Measurements from ENCODE around the gene INO80C. TPM values are rescaled to one million over a fixed set of nuclear protein-coding genes. Genes with fewer than 3 reads are reported as not detected.
A peak's percentile ranks its signal among the peaks of the same experiment; 100 is the strongest.

INO80C gene, protein sequence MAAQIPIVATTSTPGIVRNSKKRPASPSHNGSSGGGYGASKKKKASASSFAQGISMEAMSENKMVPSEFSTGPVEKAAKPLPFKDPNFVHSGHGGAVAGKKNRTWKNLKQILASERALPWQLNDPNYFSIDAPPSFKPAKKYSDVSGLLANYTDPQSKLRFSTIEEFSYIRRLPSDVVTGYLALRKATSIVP
- 4.4 and 5.6 TPM in 2 replicates for total RNA-seq (2012; rRNA removed)
- 16.2 and 17.1 TPM in 2 replicates for polyA plus RNA-seq (2012; rRNA removed)
- 9.3 and 9.6 TPM in 2 replicates for polyA plus RNA-seq (2012; cell fraction: cytosol; rRNA removed)
- polyA plus RNA-seq (2012; cell fraction: nucleus; rRNA removed; ENCODE audit: low replicate concordance): 10.3 and 25.5 TPM in 2 replicates
- percentile 47 among the genes with signal in this experiment for Bru-seq, nascent RNA
- BruChase-seq, experiment 1, labeled RNA remaining after a 6-hour chase: percentile 55 among the genes with signal in this experiment
- BruChase-seq, experiment 2, labeled RNA remaining after a 2-hour chase: percentile 49 among the genes with signal in this experiment
- long read RNA-seq, partial matches to known transcripts: 0 of 6 reads
- long read RNA-seq, other reads (novel, unspliced or antisense): 0 of 6 reads

DNA sequence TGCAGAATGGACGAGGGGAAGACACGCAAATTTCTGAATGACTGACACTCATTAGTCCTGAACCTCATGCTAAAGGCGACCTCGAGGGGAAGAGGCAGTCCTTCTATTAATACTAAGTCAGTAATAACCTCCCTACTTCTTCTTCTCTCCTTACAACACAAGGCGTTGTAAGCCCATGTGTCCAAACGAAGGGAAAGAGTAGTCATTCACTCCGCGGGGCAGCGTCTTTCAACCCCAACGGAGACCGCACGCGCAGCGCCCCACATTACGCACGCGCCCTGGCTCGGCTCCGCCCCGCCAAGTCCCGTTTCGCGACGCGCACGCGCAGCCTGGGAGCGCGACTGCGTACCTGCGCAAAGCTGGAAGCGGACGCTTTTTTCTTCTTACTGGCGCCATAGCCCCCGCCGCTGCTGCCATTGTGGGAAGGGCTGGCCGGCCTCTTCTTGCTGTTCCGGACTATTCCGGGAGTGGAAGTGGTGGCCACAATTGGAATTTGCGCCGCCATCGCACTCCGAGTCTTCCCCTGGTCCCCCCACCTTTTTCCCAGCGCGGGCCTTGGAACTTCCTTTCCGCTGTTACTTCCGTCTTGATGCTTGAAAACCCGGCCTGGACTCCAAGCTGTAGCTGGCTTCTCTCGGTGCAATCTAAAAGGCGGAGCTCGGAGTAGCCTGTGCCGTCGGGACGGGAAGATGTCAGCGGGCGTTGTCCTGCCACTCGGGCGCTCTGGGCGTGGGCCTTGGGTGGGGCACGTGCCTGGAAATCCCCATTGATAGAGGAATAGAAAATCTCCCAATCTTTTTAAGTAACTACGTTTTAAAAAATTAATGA is at the start of gene INO80C:
TSS of gene INO80C (minus strand) at position 591 of the 828 bp plus-strand sequence. CDS start at position 505, 86 bp downstream.
- H2AK5ac ChIP-seq (ENCODE audit: low read depth, low read length): peak within 1 kb of the TSS; percentile 18
- H3K4ac ChIP-seq (ENCODE audit: low read depth, low read length): peak within 1 kb of the TSS; percentile 91
- ATAC-seq (ENCODE audit: low read depth) (peak; percentile 96), DNase-seq (peak; percentile 93)
- peak within 1 kb of the TSS; percentile 74 for H3K4me3 ChIP-seq (ENCODE audit: insufficient read depth, low read depth, low read length)
- peak within 1 kb of the TSS; percentile 95 for H3K23ac ChIP-seq (ENCODE audit: low read depth, low read length)
- peak within 1 kb of the TSS; percentile 78; the same call in 2 of the 3 replicates for H2BK15ac ChIP-seq (ENCODE audit: low read depth, low read length)
- WGBS, 2 experiments (ENCODE audit: extremely low coverage in 2 of 2, insufficient read length in 1 of 2): 0% methylated on average over 12 of the region's 61 CpGs; no CpG with 5 or more reads in 1 of the 2 experiments
- peak within 1 kb of the TSS; percentile 41; the same call in 1 of the 2 replicates for H2BK20ac ChIP-seq (ENCODE audit: low read depth, low read length)
- peaks cover 10 to 21% of the 10 kb centered on the region in 2 experiments; a peak in 3 of 4 replicates for H3K79me1 ChIP-seq (ENCODE audit: low read depth in 1 of 2, low read length in 2 of 2)
- H2AFZ ChIP-seq (replicated peaks; ENCODE audit: low read length, poor library complexity): peak within 1 kb of the TSS; percentile 97
- CTCF ChIA-PET: interaction anchor here (0.6 to 1.2 kb wide), 3 partner anchors 8 to 269 kb away, joined by 3 to 4 read pairs (median 4); no protein-coding TSS in a partner anchor
- H3K9me3 ChIP-seq (ENCODE audit: control insufficient read depth, insufficient read depth, low read length): no peaks in the 10 kb centered on the region
- peak within 1 kb of the TSS; percentile 93 for H4K5ac ChIP-seq (ENCODE audit: low read depth, low read length)
- in situ Hi-C loops (cut with MboI; ENCODE audit: low sequenced_read_pairs) (no loop called here), intact Hi-C loops (cut with micrococcal nuclease) (loop anchor here (2.0 to 10.0 kb wide), 3 partner anchors 77 to 257 kb away; partner anchors contain the start of gene ZNF397), dilution Hi-C loops (cut with HindIII; ENCODE audit: low sequenced_read_pairs, unreplicated experiment) (no loop called here)
- no peaks in the 10 kb centered on the region for H3K36me3 ChIP-seq (ENCODE audit: control insufficient read depth, insufficient read depth, low read length)
- H3K9ac ChIP-seq (ENCODE audit: low read depth, low read length): peak within 1 kb of the TSS; percentile 87
- H3K14ac ChIP-seq (replicated peaks; ENCODE audit: low read depth, low read length): peak within 1 kb of the TSS; percentile 93
- H3K27me3 ChIP-seq (ENCODE audit: control insufficient read depth, insufficient read depth, low read length): no peaks in the 10 kb centered on the region
- peaks cover 7% of the 10 kb centered on the region for H3K9me1 ChIP-seq (ENCODE audit: insufficient read depth, low read length)
- peak within 1 kb of the TSS; percentile 75 for H3K56ac ChIP-seq (ENCODE audit: extremely low read depth, insufficient read depth, low read length)
- H4K91ac ChIP-seq (ENCODE audit: insufficient read depth, low read depth, low read length): peak within 1 kb of the TSS; percentile 90
- peak within 1 kb of the TSS; percentile 84 to 96 for H4K8ac ChIP-seq (ENCODE audit: low read depth in 2 of 2, low read length in 2 of 2)
- POLR2A ChIA-PET (ENCODE audit: unreplicated experiment): interaction anchor here (0.5 to 1.0 kb wide), 3 partner anchors 9 to 498 kb away, joined by 3 read pairs; no protein-coding TSS in a partner anchor
- H2BK5ac ChIP-seq (ENCODE audit: low read depth, low read length, poor library complexity, severe bottlenecking): peak within 1 kb of the TSS; percentile 84
- peak within 1 kb of the TSS; percentile 83 for H2BK120ac ChIP-seq (ENCODE audit: low read depth, low read length)
- peak within 1 kb of the TSS; percentile 83 for H3K4me2 ChIP-seq (ENCODE audit: low read depth, low read length)
- peak within 1 kb of the TSS; percentile 81 for H2AK9ac ChIP-seq (replicated peaks; ENCODE audit: low read depth, low read length, poor library complexity)
- H3K18ac ChIP-seq (ENCODE audit: low read depth, low read length): peak within 1 kb of the TSS; percentile 81
- peak within 1 kb of the TSS; percentile 93 for H3K27ac ChIP-seq (ENCODE audit: insufficient read depth, low read length)
- H3K4me1 ChIP-seq (ENCODE audit: control insufficient read depth, insufficient read depth, low read length): peaks cover 3% of the 10 kb centered on the region
- no TSS peak for BruUV-seq (replicated peaks)
- H4K20me1 ChIP-seq (ENCODE audit: insufficient read depth, low read length): no peaks in the 10 kb centered on the region
- TF ChIP-seq ELK1 (IDR thresholded peaks at IDR 0.05; ENCODE audit: borderline replicate concordance, low read depth, low read length): no peak
- peak; percentile 2; the same call in 1 of the 2 replicates for TF ChIP-seq RAD21 (IDR thresholded peaks at IDR 0.05; ENCODE audit: low read length)
- TF ChIP-seq, protein P1, sequence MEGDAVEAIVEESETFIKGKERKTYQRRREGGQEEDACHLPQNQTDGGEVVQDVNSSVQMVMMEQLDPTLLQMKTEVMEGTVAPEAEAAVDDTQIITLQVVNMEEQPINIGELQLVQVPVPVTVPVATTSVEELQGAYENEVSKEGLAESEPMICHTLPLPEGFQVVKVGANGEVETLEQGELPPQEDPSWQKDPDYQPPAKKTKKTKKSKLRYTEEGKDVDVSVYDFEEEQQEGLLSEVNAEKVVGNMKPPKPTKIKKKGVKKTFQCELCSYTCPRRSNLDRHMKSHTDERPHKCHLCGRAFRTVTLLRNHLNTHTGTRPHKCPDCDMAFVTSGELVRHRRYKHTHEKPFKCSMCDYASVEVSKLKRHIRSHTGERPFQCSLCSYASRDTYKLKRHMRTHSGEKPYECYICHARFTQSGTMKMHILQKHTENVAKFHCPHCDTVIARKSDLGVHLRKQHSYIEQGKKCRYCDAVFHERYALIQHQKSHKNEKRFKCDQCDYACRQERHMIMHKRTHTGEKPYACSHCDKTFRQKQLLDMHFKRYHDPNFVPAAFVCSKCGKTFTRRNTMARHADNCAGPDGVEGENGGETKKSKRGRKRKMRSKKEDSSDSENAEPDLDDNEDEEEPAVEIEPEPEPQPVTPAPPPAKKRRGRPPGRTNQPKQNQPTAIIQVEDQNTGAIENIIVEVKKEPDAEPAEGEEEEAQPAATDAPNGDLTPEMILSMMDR (conservative IDR thresholded peaks at IDR 0.05; ENCODE audit: low read depth, low read length): no peak
- peak; percentile 69 for TF ChIP-seq RCOR1 (IDR thresholded peaks at IDR 0.05; ENCODE audit: insufficient replicate concordance, low read length)
- no peak for TF ChIP-seq MAFK (IDR thresholded peaks at IDR 0.05; ENCODE audit: low read depth, low read length)
- TF ChIP-seq USF2 (IDR thresholded peaks at IDR 0.05; ENCODE audit: low read depth, low read length): peak; percentile 42; the same call in 1 of the 2 replicates
- peak; percentile 39 for TF ChIP-seq SMC3 (IDR thresholded peaks at IDR 0.05; ENCODE audit: low read depth, low read length)
- TF ChIP-seq NFE2L2 (IDR thresholded peaks at IDR 0.05; ENCODE audit: low read depth, low read length): no peak
- TF ChIP-seq POLR2A (IDR thresholded peaks at IDR 0.05; ENCODE audit: low read depth, low read length): peak; percentile 89

Data from IMR-90 (cell line).